Measurements from ENCODE around the gene FHL3.
A peak's percentile ranks its signal among the peaks of the same experiment; 100 is the strongest.

The FHL3 gene

DNA sequence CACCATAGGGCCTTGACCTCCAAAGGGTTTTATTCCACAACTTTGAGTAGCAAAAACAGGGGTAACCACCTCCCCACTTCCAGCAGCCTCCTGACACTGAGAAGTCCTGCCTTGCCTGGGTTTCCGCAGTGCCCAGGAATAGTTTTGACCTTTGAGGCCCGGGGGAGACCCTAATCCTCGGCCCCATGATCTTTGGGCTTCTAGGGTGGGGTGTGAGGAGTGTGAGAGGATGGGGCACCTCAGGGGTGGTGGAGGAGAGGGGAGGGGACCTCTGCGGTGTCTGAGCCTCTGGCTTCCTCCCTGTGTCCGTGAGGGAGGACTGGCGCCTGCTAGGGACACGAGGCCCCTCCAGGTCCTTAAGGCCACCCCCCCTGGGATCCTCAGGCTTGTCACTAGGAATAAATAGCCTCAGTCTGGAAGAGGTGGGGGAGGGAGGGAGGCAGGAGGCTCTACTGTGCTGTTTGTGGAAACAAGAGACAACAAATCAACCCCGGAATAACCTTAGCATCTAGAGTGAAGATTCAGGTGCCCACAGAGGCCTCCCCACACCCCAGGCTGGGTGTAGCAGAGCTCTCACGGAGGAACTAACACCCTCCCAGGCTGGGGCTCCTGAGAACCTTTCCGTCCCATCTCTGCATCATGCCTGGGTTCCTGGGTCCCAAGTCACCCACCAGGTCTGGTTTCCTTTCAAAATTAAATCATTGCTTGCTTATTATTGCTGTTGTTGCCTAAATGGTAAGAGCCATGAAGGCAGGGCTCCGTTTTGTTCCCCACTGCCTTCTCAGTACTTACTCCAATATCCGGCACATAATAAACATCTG, 904 bp upstream of the FHL3 start:
- H3K36me3 ChIP-seq (ENCODE audit: insufficient read depth, low read length) = no peaks in the 10 kb centered on the region
- H3K27me3 ChIP-seq (ENCODE audit: control insufficient read depth in 1 of 2, insufficient read depth in 2 of 2, low read length in 2 of 2) = no peaks in the 10 kb centered on the region
- no peaks in the 10 kb centered on the region for H3K9me3 ChIP-seq (ENCODE audit: low read length)
- peak overlapping the region; percentile 61 for H3K9ac ChIP-seq (ENCODE audit: low read length)
- H3K4me3 ChIP-seq (ENCODE audit: low read depth in 1 of 2, low read length in 2 of 2) = peak overlapping the region in 1 of 2 donors; percentile 23
- peaks cover 37% of the 10 kb centered on the region for H3K4me1 ChIP-seq (ENCODE audit: insufficient read depth, low read length)
- peak overlapping the region; percentile 85 for H3K27ac ChIP-seq (ENCODE audit: low read depth, low read length)

GRCh38 chr1:38004284-38005108, 818 bp downstream of the FHL3 start:
- Histone ChIP-seq H3K9me3 (ENCODE audit: low read length) (no peaks in the 10 kb centered on the region), H3K4me1 (ENCODE audit: insufficient read depth, low read length) (peaks cover 54% of the 10 kb centered on the region), H3K36me3 (ENCODE audit: insufficient read depth, low read length) (no peaks in the 10 kb centered on the region), H3K27me3 (ENCODE audit: control insufficient read depth in 1 of 2, insufficient read depth in 2 of 2, low read length in 2 of 2) (no peaks in the 10 kb centered on the region), H3K9ac (ENCODE audit: low read length) (peak overlapping the region; percentile 87), H3K4me3 (ENCODE audit: low read depth in 1 of 2, low read length in 2 of 2) (peak overlapping the region; percentile 79 to 81), H3K27ac (ENCODE audit: low read depth, low read length) (peak overlapping the region; percentile 93)

GRCh38 chr1:38003261-38004250, 1.8 kb downstream of the FHL3 start:
- H3K36me3 ChIP-seq (ENCODE audit: insufficient read depth, low read length) = peaks cover 7% of the 10 kb centered on the region
- H3K9ac ChIP-seq (ENCODE audit: low read length) = peak overlapping the region; percentile 87
- peak overlapping the region; percentile 93 for H3K27ac ChIP-seq (ENCODE audit: low read depth, low read length)
- H3K27me3 ChIP-seq (ENCODE audit: control insufficient read depth in 1 of 2, insufficient read depth in 2 of 2, low read length in 2 of 2) = no peaks in the 10 kb centered on the region
- no peaks in the 10 kb centered on the region for H3K9me3 ChIP-seq (ENCODE audit: low read length)
- peaks cover 64% of the 10 kb centered on the region for H3K4me1 ChIP-seq (ENCODE audit: insufficient read depth, low read length)
- peak overlapping the region; percentile 79 to 81 for H3K4me3 ChIP-seq (ENCODE audit: low read depth in 1 of 2, low read length in 2 of 2)

DNA sequence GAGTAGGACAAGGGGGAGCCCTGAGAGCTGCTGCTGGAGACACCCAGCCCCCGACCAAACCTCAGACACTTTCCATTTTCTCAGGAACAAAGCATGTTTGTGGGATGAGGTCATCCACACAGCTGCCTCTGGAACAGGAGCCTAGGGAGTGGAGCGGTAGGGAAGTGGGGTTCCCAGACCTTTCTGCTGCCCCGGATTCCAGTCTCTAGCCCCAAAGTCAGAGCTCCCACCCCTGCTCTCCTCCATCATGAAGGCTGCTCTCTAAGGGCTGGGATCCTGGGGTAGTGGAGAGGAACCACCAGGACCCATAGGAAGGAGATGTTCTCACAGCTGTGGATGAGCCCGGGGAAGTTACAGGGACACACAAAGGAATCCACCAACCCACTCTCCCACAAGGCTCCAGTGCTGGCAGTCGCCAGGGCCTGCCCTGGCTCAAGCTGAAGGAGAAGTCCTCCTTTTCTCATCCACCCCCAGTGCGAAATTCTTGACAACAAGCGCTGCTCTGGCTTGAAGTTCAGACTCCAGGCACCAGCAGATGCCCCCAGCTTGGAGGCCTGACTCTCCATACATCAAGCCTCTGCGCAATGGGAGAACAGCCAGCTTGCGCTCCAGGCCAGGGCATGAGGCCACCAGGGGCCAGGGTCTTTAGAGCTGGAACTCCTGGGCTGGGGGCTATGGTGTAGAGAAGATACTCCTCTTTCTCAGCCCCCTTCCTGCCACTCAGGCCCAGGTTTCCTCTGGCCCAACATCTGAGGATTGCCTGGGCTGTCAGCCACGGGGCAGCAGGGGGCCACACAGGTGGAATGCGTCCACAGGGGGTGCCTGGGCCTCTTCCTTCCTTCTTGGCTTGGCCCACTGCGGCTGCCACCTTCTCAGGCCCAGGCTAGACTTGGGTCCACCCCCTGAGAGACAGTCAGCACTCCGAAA, 4.5 kb downstream of the FHL3 start:
- H3K9me3 ChIP-seq (ENCODE audit: low read length) = no peaks in the 10 kb centered on the region
- H3K27me3 ChIP-seq (ENCODE audit: control insufficient read depth in 1 of 2, insufficient read depth in 2 of 2, low read length in 2 of 2) = no peaks in the 10 kb centered on the region
- H3K9ac ChIP-seq (ENCODE audit: low read length) = peak overlapping the region; percentile 67
- peaks cover 77% of the 10 kb centered on the region for H3K4me1 ChIP-seq (ENCODE audit: insufficient read depth, low read length)
- H3K27ac ChIP-seq (ENCODE audit: low read depth, low read length) = peak overlapping the region; percentile 75
- peaks cover 21% of the 10 kb centered on the region for H3K36me3 ChIP-seq (ENCODE audit: insufficient read depth, low read length)
- peak overlapping the region; percentile 10 to 17 for H3K4me3 ChIP-seq (ENCODE audit: low read depth in 1 of 2, low read length in 2 of 2)

GRCh38 chr1:38000233-38000528, 5.1 kb downstream of the FHL3 start:
- no peaks in the 10 kb centered on the region for H3K27me3 ChIP-seq (ENCODE audit: control insufficient read depth in 1 of 2, insufficient read depth in 2 of 2, low read length in 2 of 2)
- peak overlapping the region in 1 of 2 donors; percentile 17 for H3K4me3 ChIP-seq (ENCODE audit: low read depth in 1 of 2, low read length in 2 of 2)
- peak overlapping the region; percentile 75 for H3K27ac ChIP-seq (ENCODE audit: low read depth, low read length)
- H3K9me3 ChIP-seq (ENCODE audit: low read length) = no peaks in the 10 kb centered on the region
- peak overlapping the region; percentile 67 for H3K9ac ChIP-seq (ENCODE audit: low read length)
- peaks cover 77% of the 10 kb centered on the region for H3K4me1 ChIP-seq (ENCODE audit: insufficient read depth, low read length)
- H3K36me3 ChIP-seq (ENCODE audit: insufficient read depth, low read length) = peaks cover 21% of the 10 kb centered on the region

DNA sequence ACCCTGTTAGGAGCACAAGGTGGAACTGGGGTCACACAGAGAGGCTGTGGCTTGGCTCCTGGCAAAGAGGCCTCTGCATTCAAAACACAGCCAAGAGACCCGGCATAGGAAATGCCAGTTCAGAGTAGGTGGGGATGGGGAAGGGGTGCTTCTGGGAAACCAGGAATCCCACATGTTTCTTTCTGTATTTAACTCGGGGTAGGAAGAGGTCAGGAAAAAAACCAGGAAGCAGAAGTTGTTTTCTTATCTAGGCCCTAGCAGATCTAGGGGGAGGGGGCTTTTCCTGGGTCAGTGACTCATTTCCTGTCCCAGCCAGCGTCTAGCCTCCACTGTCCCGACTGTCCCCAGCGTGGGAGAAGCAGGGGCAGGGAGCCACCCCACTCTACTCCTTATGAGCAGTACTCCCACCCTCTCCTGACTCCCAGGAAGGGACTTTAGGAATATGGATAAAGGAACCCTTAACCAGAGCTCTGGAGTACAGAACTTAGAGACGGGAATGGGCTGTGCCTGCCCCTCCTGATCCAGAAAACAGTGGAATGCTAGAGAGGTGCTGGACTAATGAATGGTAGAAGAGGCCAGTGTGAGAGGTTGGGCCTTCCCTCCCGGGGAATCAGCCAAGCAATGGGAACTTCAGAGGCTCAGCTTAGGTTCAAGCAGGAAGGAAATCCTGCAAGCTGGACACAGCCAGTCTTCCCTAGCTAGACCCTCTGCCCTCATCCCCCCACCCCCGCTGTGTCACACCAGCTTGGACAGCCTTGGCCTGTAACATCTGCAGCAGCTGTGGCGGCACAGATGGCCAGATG, 5.7 kb downstream of the FHL3 start:
- Histone ChIP-seq H3K36me3 (ENCODE audit: insufficient read depth, low read length) (peaks cover 21% of the 10 kb centered on the region), H3K27me3 (ENCODE audit: control insufficient read depth in 1 of 2, insufficient read depth in 2 of 2, low read length in 2 of 2) (no peaks in the 10 kb centered on the region), H3K27ac (ENCODE audit: low read depth, low read length) (peak overlapping the region; percentile 75), H3K9me3 (ENCODE audit: low read length) (no peaks in the 10 kb centered on the region), H3K4me3 (ENCODE audit: low read depth in 1 of 2, low read length in 2 of 2) (peak overlapping the region; percentile 8 to 17), H3K4me1 (ENCODE audit: insufficient read depth, low read length) (peaks cover 81% of the 10 kb centered on the region), H3K9ac (ENCODE audit: low read length) (peak overlapping the region; percentile 67)

DNA sequence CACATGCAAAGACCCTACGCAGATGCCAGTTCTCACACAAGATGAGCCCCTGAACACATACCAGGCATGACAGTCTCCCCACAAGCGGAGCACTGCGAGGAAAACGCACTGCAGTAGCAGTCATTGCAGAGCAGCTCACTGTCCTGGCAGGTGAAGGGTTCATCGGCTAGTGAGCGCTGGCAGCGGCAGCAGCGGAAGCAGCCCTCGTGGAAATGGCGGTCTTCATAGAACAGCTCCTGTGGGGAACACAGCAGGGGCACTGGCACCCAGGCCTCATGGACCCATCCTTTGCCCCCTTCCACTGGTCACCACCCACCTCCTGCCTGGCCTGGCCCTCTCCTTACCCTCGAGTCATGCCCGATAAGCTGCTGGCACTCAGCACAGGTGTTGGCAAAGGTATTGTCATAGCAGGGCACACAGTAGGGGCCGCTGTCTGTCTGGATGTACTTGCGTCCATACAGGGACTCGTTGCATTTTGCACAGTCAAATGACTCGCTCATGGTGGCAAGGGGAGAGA, 6.3 kb downstream of the FHL3 start:
- Histone ChIP-seq H3K4me3 (ENCODE audit: low read depth in 1 of 2, low read length in 2 of 2) (peak overlapping the region in 1 of 2 donors; percentile 8), H3K9ac (ENCODE audit: low read length) (peak overlapping the region; percentile 67), H3K4me1 (ENCODE audit: insufficient read depth, low read length) (peaks cover 76% of the 10 kb centered on the region)

GRCh38 chr1:37998089-37998808, 7.1 kb downstream of the FHL3 start:
- H3K36me3 ChIP-seq (ENCODE audit: insufficient read depth, low read length) = peaks cover 21% of the 10 kb centered on the region
- no peak overlapping the region for H3K9ac ChIP-seq (ENCODE audit: low read length)
- no peaks in the 10 kb centered on the region for H3K27me3 ChIP-seq (ENCODE audit: control insufficient read depth in 1 of 2, insufficient read depth in 2 of 2, low read length in 2 of 2)
- H3K4me1 ChIP-seq (ENCODE audit: insufficient read depth, low read length) = peaks cover 71% of the 10 kb centered on the region
- no peak overlapping the region for H3K4me3 ChIP-seq (ENCODE audit: low read depth in 1 of 2, low read length in 2 of 2)
- H3K9me3 ChIP-seq (ENCODE audit: low read length) = no peaks in the 10 kb centered on the region
- peak overlapping the region; percentile 75 for H3K27ac ChIP-seq (ENCODE audit: low read depth, low read length)

More for the DNA sequence above, 6.3 kb downstream of the FHL3 start:
- H3K27me3 ChIP-seq (ENCODE audit: control insufficient read depth in 1 of 2, insufficient read depth in 2 of 2, low read length in 2 of 2) = no peaks in the 10 kb centered on the region
- no peaks in the 10 kb centered on the region for H3K9me3 ChIP-seq (ENCODE audit: low read length)
- H3K27ac ChIP-seq (ENCODE audit: low read depth, low read length) = peak overlapping the region; percentile 75
- H3K36me3 ChIP-seq (ENCODE audit: insufficient read depth, low read length) = peaks cover 21% of the 10 kb centered on the region

All from muscle layer of colon (tissue), 2 donors.